GM12878 (cell line): ENCODE data around the gene GARIN5B. TPM values are rescaled to one million over a fixed set of nuclear protein-coding genes. Genes with fewer than 3 reads are reported as not detected.

ENCODE experiments used
- ATAC-seq: fragments of 200-7000 bp; cut with Tn5 transposase; 3 replicates; pipeline ENCODE4 v1.9.1; 2020; ENCODE audit warnings: mild to moderate bottlenecking, moderate library complexity
- BruUV-seq: library from RNA; stranded (reverse); fragments of 400-500 nt; replicated peaks from 2 replicates; lab custom pipeline; 2021; lab: Mats Ljungman, UMichigan
- CTCF ChIA-PET: fragments of 300-600 bp; sonication (Branson Sonifier 250); formaldehyde crosslinking; extraction: SDS; loops from one replicate; lab custom pipeline; 2021; ENCODE audit warnings: inconsistent platforms; lab: Yijun Ruan, JAX
- POLR2A ChIA-PET: fragments of 350-600 bp; formaldehyde crosslinking; extraction: SDS; loops from one replicate; lab custom pipeline; 2021; ENCODE audit warnings: inconsistent platforms; lab: Charles Lee
- RAD21 ChIA-PET: fragments of 300-600 bp; sonication (Branson Sonifier 250); formaldehyde crosslinking; loops from one replicate; lab custom pipeline; 2023; ENCODE audit warnings: antibody characterized with exemption; ENCODE audit not compliant: unreplicated experiment; lab: Charles Lee
- SMC1A ChIA-PET: fragments of 300-600 bp; sonication (Branson Sonifier 250); formaldehyde crosslinking; loops from one replicate; lab custom pipeline; 2023; ENCODE audit not compliant: unreplicated experiment, uncharacterized antibody; lab: Charles Lee
- DNase-seq: peaks from one replicate; pipeline ENCODE4 v3.0.0-alpha.2; 2011; ENCODE audit warnings: low read depth, low spot score
- FAIRE-seq: peaks from 3 replicates; lab custom pipeline; 2011; peaks lifted over from hg19 to GRCh38; lab: Jason Lieb, UNC
- H2AFZ ChIP-seq: 2 replicates; pipeline ENCODE4 v1.6.0; 2011; ENCODE audit warnings: low read depth, low read length, control low read depth; ENCODE audit not compliant: control insufficient read depth
- H3K27ac ChIP-seq: 2 replicates; pipeline ENCODE4 v1.5.1; 2011; ENCODE audit warnings: control low read depth; ENCODE audit not compliant: control insufficient read depth, insufficient read depth
- H3K27me3 ChIP-seq, 2 experiments: replicated peaks in 1 of 2; 2 replicates each; pipeline versions ENCODE4 v1.6.0 to v1.6.1; 2011; ENCODE audit warnings: low read length in 1 of 2; ENCODE audit not compliant: control insufficient read depth in 2 of 2, insufficient read depth in 2 of 2
- H3K36me3 ChIP-seq, 2 experiments: 2 replicates each; pipeline ENCODE4 v1.5.1; 2011; ENCODE audit warnings: low read length in 1 of 2; ENCODE audit not compliant: control insufficient read depth in 2 of 2, insufficient read depth in 2 of 2
- H3K4me1 ChIP-seq: 2 replicates; pipeline ENCODE4 v1.6.1; 2011; ENCODE audit warnings: mild to moderate bottlenecking, low read length, moderate library complexity, mixed read lengths; ENCODE audit not compliant: control insufficient read depth, insufficient read depth
- H3K4me2 ChIP-seq: 2 replicates; pipeline ENCODE4 v1.6.0; 2011; ENCODE audit warnings: control low read depth; ENCODE audit not compliant: control insufficient read depth, insufficient read depth
- H3K4me3 ChIP-seq: fragments of 200-600 bp; sonication (generic); 2 replicates; pipeline ENCODE4 v1.5.1; 2016
- H3K79me2 ChIP-seq: 2 replicates; pipeline ENCODE4 v1.6.0; 2011; ENCODE audit warnings: low read length; ENCODE audit not compliant: control insufficient read depth, insufficient read depth
- H3K9ac ChIP-seq: 2 replicates; pipeline ENCODE4 v1.8.0; 2011; ENCODE audit warnings: low read length, control low read depth, mixed read lengths; ENCODE audit not compliant: control insufficient read depth, insufficient read depth
- H3K9me3 ChIP-seq: replicated peaks from 3 replicates; pipeline ENCODE4 v1.5.1; 2011; ENCODE audit warnings: mild to moderate bottlenecking, low read length; ENCODE audit not compliant: control insufficient read depth, insufficient read depth
- H4K20me1 ChIP-seq: 2 replicates; pipeline ENCODE4 v1.6.0; 2011; ENCODE audit not compliant: control insufficient read depth, insufficient read depth
- CBX3 ChIP-seq: fragments of 200-600 bp; sonication (generic); IDR thresholded peaks from 2 replicates; pipeline ENCODE4 v1.6.1; 2016; ENCODE audit warnings: low read depth, borderline replicate concordance
- CEBPZ ChIP-seq: fragments of 150-350 bp; IDR thresholded peaks from 2 replicates; pipeline ENCODE4 v1.6.1; 2016; ENCODE audit warnings: low read depth, low read length
- CREM ChIP-seq: IDR thresholded peaks from 2 replicates; pipeline ENCODE4 v1.6.1; 2014; ENCODE audit warnings: antibody characterized with exemption, low read depth
- HDAC6 ChIP-seq: fragments of 200-600 bp; sonication (generic); IDR thresholded peaks from one replicate; pipeline ENCODE4 v1.8.0; 2017; ENCODE audit warnings: antibody characterized with exemption; ENCODE audit not compliant: unreplicated experiment
- IKZF2 ChIP-seq, 2 experiments: fragments of 450-650 bp; IDR thresholded peaks; 2 replicates each; pipeline ENCODE4 v1.6.1; 2017; ENCODE audit warnings: mild to moderate bottlenecking in 2 of 2, moderate library complexity in 2 of 2
- JUNB ChIP-seq: IDR thresholded peaks from 2 replicates; pipeline ENCODE4 v1.6.1; 2016; ENCODE audit warnings: antibody characterized with exemption, mild to moderate bottlenecking
- MYB ChIP-seq: fragments of 150-350 bp; IDR thresholded peaks from 2 replicates; pipeline ENCODE4 v1.6.1; 2014; ENCODE audit warnings: mild to moderate bottlenecking, low read depth, low read length, borderline replicate concordance
- NFYA ChIP-seq: IDR thresholded peaks from 2 replicates; pipeline ENCODE4 v1.6.1; 2011; ENCODE audit warnings: low read depth, mild to moderate bottlenecking, low read length, improper control_type of control experiment, borderline replicate concordance
- POLR2AphosphoS2 ChIP-seq: IDR thresholded peaks from 2 replicates; pipeline ENCODE4 v1.6.1; 2011; ENCODE audit warnings: low read depth, mild to moderate bottlenecking, low read length, improper control_type of control experiment, moderate library complexity
- RAD21 ChIP-seq: IDR thresholded peaks from 2 replicates; pipeline ENCODE4 v1.6.1; 2011; ENCODE audit warnings: mild to moderate bottlenecking, low read depth, low read length, moderate library complexity; ENCODE audit not compliant: insufficient read depth
- RUNX3 ChIP-seq: IDR thresholded peaks from 2 replicates; pipeline ENCODE4 v1.6.1; 2012; ENCODE audit warnings: low read length, inconsistent platforms
- SIX5 ChIP-seq: IDR thresholded peaks from 2 replicates; pipeline ENCODE4 v1.6.1; 2011; ENCODE audit warnings: mild to moderate bottlenecking, low read depth, low read length, moderate library complexity; ENCODE audit not compliant: severe bottlenecking
- SMAD1 ChIP-seq: fragments of 450-650 bp; IDR thresholded peaks from 2 replicates; pipeline ENCODE4 v1.6.1; 2018; ENCODE audit warnings: mild to moderate bottlenecking, low read depth; ENCODE audit not compliant: partially characterized antibody
- SMAD5 ChIP-seq: IDR thresholded peaks from 2 replicates; pipeline ENCODE4 v1.6.1; 2016; ENCODE audit warnings: antibody characterized with exemption, low read depth
- SMC3 ChIP-seq: IDR thresholded peaks from 2 replicates; pipeline ENCODE4 v1.6.1; 2011; ENCODE audit warnings: low read length, improper control_type of control experiment, borderline replicate concordance
- SP1 ChIP-seq: IDR thresholded peaks from one replicate; pipeline ENCODE4 v1.6.1; 2011; ENCODE audit warnings: low read depth, low read length
- WRNIP1 ChIP-seq: IDR thresholded peaks from 2 replicates; pipeline ENCODE4 v1.6.1; 2011; ENCODE audit warnings: low read depth, low read length, improper control_type of control experiment, borderline replicate concordance
- WGBS: methylation state at CpG from one replicate; pipeline ENCODE4 v1.1.6; 2016; ENCODE audit warnings: low lambda C conversion rate; ENCODE audit not compliant: insufficient replicate concordance, insufficient coverage; ENCODE audit errors: missing lambda C conversion rate; 5-methylcytosine and 5-hydroxymethylcytosine counted together
- in situ Hi-C: fragments of 300-500 bp; cut with MboI; formaldehyde crosslinking; loops from 9 replicates; pipeline ENCODE4 v1.14.3; 2018; ENCODE audit warnings: mixed read lengths
- intact Hi-C: fragments of 100-400 bp; cut with micrococcal nuclease; formaldehyde crosslinking; loops from one replicate; pipeline ENCODE4 v1.14.2; 2022; ENCODE audit not compliant: unreplicated experiment
- polyA plus RNA-seq, 11 experiments: library from polyadenylated mRNA; depleted of rRNA in 4 of 11; unstranded in 6 of 11; stranded (reverse) in 5 of 11; fragments of >200 nt; fragmentation: Nextera tagmentation in 4 of 11; fragmentation: Illumina TruSeq in 1 of 11; extraction: Ambion mirVana in 4 of 11; extraction: Trizol in 1 of 11; gene quantifications; 1 replicate in 1 of 11; 2 replicates in 10 of 11; pipeline versions ENCODE4 v1.2.1 to v1.2.3, GENCODE V29; 2011 to 2016; ENCODE audit warnings: inconsistent platforms in 2 of 11, missing spikeins in 2 of 11, low read depth in 1 of 11
- total RNA-seq, 4 experiments: library from RNA; depleted of rRNA in 3 of 4; stranded (reverse); fragments of >200 nt in 3 of 4; fragmentation: Illumina TruSeq in 1 of 4; extraction: Trizol in 1 of 4; gene quantifications; 2 replicates each; pipeline versions ENCODE4 v1.2.1 to v1.2.3, GENCODE V29; 2013 to 2021
- TF ChIP-seq, protein P1 (sequence below): fragments of 450-650 bp; IDR thresholded peaks from 2 replicates; pipeline ENCODE4 v1.6.1; 2017; ENCODE audit warnings: borderline replicate concordance
- TF ChIP-seq, protein P2 (sequence below): IDR thresholded peaks from 2 replicates; pipeline ENCODE4 v1.6.1; 2012; ENCODE audit warnings: low read depth, low read length, improper control_type of control experiment

The GARIN5B gene
- total and polyA plus RNA-seq, 10 of the 15 experiments (the other 5 are each of a cell fraction or from before 2014, with no cell fraction given), result not detected

DNA sequence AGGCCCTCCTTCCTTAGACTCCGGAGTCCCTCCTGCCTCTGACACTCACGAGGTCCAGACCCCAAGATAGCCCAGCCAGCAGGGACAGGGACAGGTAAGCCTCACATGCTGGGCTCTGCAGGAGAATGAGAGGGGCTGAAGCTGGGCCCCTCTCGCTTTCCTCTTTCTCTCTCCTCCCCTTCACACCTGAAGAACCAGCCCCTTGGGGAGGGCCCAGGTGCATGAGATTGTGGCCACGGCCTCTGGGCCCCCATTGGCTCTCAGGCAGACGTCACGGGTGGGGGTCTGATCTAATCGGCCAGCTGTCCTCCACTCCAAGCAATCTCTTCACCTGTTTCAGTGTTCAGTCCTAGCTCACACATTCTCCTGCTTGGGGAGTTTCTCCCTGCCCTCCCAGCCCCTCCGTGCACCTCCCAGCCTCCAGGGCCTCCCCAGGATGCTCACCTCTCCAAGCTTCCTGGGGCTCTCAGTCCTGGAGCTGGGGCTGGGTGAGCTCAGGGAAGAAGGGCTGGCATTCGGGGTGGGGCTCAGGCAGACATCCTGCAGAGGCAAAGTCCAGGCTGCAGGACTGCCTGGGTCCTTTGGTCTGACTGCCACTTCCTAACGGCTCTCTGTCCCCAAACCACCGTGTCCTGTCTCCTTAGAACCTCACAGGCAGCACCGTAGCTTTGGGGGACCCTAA, 40.7 kb downstream of the GARIN5B start:
- intact Hi-C loops (no loop called here), in situ Hi-C loops (no loop called here)
- 19% methylated on average over 12 of the region's 12 CpGs for WGBS
- Histone ChIP-seq H3K27me3 (no peaks in the 10 kb centered on the region), H3K4me1 (no peaks in the 10 kb centered on the region), H3K36me3 (no peaks in the 10 kb centered on the region), H4K20me1 (no peaks in the 10 kb centered on the region), H3K4me3 (no peak overlapping the region), H3K9me3 (no peaks in the 10 kb centered on the region), H3K4me2 (no peak overlapping the region), H3K27ac (no peak overlapping the region), H2AFZ (no peak overlapping the region), H3K9ac (no peak overlapping the region), H3K79me2 (no peaks in the 10 kb centered on the region)
- ChIA-PET RAD21 (no interaction called here), CTCF (interaction anchor here (1.2 to 2.7 kb wide), 3 partner anchors 17 to 30 kb away, joined by 4 to 13 read pairs (median 6); partner anchors contain the start of gene KMT5C), POLR2A (interaction anchor here (0.8 kb wide), 1 partner anchor 17 kb away, joined by 3 read pairs; the partner anchor contains the start of gene KMT5C), SMC1A (interaction anchor here (1.2 kb wide), 1 partner anchor 21 kb away, joined by 5 read pairs; no protein-coding TSS in a partner anchor)
- DNase-seq, result no peak
- BruUV-seq, result no TSS peak
- FAIRE-seq, result no peak
- no peak for ATAC-seq
- TF ChIP-seq HDAC6 (no peak), SP1 (no peak), CEBPZ (no peak), CREM (no peak), POLR2AphosphoS2 (no peak), SMC3 (no peak), RUNX3 (no peak), WRNIP1 (no peak), IKZF2 (IDR thresholded peaks at IDR 0.05) (no peak), NFYA (no peak), JUNB (no peak), CBX3 (no peak), SMAD5 (no peak), SIX5 (no peak), MYB (no peak), SMAD1 (no peak), RAD21 (no peak)
- TF ChIP-seq, protein P1, sequence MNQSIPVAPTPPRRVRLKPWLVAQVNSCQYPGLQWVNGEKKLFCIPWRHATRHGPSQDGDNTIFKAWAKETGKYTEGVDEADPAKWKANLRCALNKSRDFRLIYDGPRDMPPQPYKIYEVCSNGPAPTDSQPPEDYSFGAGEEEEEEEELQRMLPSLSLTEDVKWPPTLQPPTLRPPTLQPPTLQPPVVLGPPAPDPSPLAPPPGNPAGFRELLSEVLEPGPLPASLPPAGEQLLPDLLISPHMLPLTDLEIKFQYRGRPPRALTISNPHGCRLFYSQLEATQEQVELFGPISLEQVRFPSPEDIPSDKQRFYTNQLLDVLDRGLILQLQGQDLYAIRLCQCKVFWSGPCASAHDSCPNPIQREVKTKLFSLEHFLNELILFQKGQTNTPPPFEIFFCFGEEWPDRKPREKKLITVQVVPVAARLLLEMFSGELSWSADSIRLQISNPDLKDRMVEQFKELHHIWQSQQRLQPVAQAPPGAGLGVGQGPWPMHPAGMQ, result no peak
- TF ChIP-seq, protein P2, sequence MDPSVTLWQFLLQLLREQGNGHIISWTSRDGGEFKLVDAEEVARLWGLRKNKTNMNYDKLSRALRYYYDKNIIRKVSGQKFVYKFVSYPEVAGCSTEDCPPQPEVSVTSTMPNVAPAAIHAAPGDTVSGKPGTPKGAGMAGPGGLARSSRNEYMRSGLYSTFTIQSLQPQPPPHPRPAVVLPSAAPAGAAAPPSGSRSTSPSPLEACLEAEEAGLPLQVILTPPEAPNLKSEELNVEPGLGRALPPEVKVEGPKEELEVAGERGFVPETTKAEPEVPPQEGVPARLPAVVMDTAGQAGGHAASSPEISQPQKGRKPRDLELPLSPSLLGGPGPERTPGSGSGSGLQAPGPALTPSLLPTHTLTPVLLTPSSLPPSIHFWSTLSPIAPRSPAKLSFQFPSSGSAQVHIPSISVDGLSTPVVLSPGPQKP, result no peak
